ENCODE results near the gene PRUNE1. TPM values are rescaled to one million over a fixed set of nuclear protein-coding genes. Genes with fewer than 3 reads are reported as not detected.

Gene PRUNE1
- total RNA-seq, 2 experiments from 2014 or later, result 13.3 to 15.9 TPM

GRCh38 chr1:150997949-150998348, 10.3 kb upstream of the PRUNE1 start:
- no peak for DNase-seq
- intact Hi-C loops (cut with micrococcal nuclease), result loop anchor here (2.0 to 5.0 kb wide), 3 partner anchors 376 to 743 kb away; no protein-coding TSS in a partner anchor
- H3K36me3 Mint-ChIP-seq (ENCODE audit: low read depth), result peaks cover 7% of the 10 kb centered on the region
- H3K4me1 Mint-ChIP-seq (ENCODE audit: low read depth), result peaks cover 46% of the 10 kb centered on the region
- H3K9me3 Mint-ChIP-seq, result no peaks in the 10 kb centered on the region
- CTCF ChIA-PET, result interaction anchor here (0.6 to 10.8 kb wide), 5 partner anchors 8 to 193 kb away, joined by 3 to 171 read pairs (median 6); partner anchors contain the start of genes ANXA9, CERS2 and MINDY1
- H3K4me3 Mint-ChIP-seq, result no peak overlapping the region
- no peaks in the 10 kb centered on the region for H3K27me3 Mint-ChIP-seq (ENCODE audit: low read depth)
- no peak overlapping the region for H3K27ac Mint-ChIP-seq

GRCh38 chr1:150999051-150999674, 9.1 kb upstream of the PRUNE1 start:
- Mint-ChIP-seq H3K27ac (peak overlapping the region; percentile 18), H3K27me3 (ENCODE audit: low read depth) (no peaks in the 10 kb centered on the region), H3K9me3 (no peaks in the 10 kb centered on the region), H3K4me1 (ENCODE audit: low read depth) (peaks cover 53% of the 10 kb centered on the region), H3K36me3 (ENCODE audit: low read depth) (peaks cover 7% of the 10 kb centered on the region), H3K4me3 (no peak overlapping the region)
- peak; percentile 58 for DNase-seq
- intact Hi-C loops (cut with micrococcal nuclease), result loop anchor here (5.0 kb wide), 2 partner anchors 377 to 537 kb away; no protein-coding TSS in a partner anchor
- CTCF ChIA-PET, result interaction anchor here (0.6 to 10.8 kb wide), 7 partner anchors 11 to 156 kb away, joined by 3 to 171 read pairs (median 4); partner anchors contain the start of genes ANXA9 and CERS2

- Mint-ChIP-seq H3K36me3 (ENCODE audit: low read depth) (peaks cover 7% of the 10 kb centered on the region), H3K27ac (peak overlapping the region; percentile 9), H3K4me1 (ENCODE audit: low read depth) (peaks cover 56% of the 10 kb centered on the region), H3K27me3 (ENCODE audit: low read depth) (no peaks in the 10 kb centered on the region), H3K9me3 (no peaks in the 10 kb centered on the region), H3K4me3 (no peak overlapping the region)
- intact Hi-C loops (cut with micrococcal nuclease), result loop anchor here (5.0 to 10.0 kb wide), 4 partner anchors 155 to 635 kb away; partner anchors contain the start of gene RPRD2
- CTCF ChIA-PET, result interaction anchor here (0.6 to 10.8 kb wide), 6 partner anchors 11 to 156 kb away, joined by 3 to 171 read pairs (median 4); partner anchors contain the start of genes ANXA9 and CERS2
- no peak for DNase-seq
Observed at GRCh38 chr1:150999926-151000325, 8.3 kb upstream of the PRUNE1 start.

GRCh38 chr1:151000408-151000807, 7.8 kb upstream of the PRUNE1 start:
- Mint-ChIP-seq H3K4me1 (ENCODE audit: low read depth) (peaks cover 57% of the 10 kb centered on the region), H3K9me3 (no peaks in the 10 kb centered on the region), H3K27ac (peak overlapping the region; percentile 9), H3K36me3 (ENCODE audit: low read depth) (peaks cover 8% of the 10 kb centered on the region), H3K27me3 (ENCODE audit: low read depth) (no peaks in the 10 kb centered on the region), H3K4me3 (no peak overlapping the region)
- DNase-seq, result no peak
- intact Hi-C loops (cut with micrococcal nuclease), result loop anchor here (10.0 kb wide), 2 partner anchors 156 to 636 kb away; partner anchors contain the start of gene RPRD2
- CTCF ChIA-PET, result interaction anchor here (0.6 to 10.8 kb wide), 3 partner anchors 20 to 100 kb away, joined by 3 to 171 read pairs (median 3); partner anchors contain the start of genes ANXA9 and CERS2

- no peak for DNase-seq
- CTCF ChIA-PET, result interaction anchor here (0.9 to 10.8 kb wide), 3 partner anchors 21 to 746 kb away, joined by 3 to 171 read pairs (median 3); partner anchors contain the start of genes ANXA9 and CERS2
- Mint-ChIP-seq H3K36me3 (ENCODE audit: low read depth) (peaks cover 9% of the 10 kb centered on the region), H3K27ac (peak overlapping the region; percentile 56), H3K4me1 (ENCODE audit: low read depth) (peaks cover 53% of the 10 kb centered on the region), H3K9me3 (no peaks in the 10 kb centered on the region), H3K27me3 (ENCODE audit: low read depth) (no peaks in the 10 kb centered on the region), H3K4me3 (no peak overlapping the region)
- intact Hi-C loops (cut with micrococcal nuclease), result loop anchor here (2.0 to 10.0 kb wide), 3 partner anchors 157 to 637 kb away; partner anchors contain the start of genes ENSA and RPRD2
Observed at GRCh38 chr1:151001602-151002001, 6.6 kb upstream of the PRUNE1 start.

- intact Hi-C loops (cut with micrococcal nuclease), result loop anchor here (2.0 to 10.0 kb wide), 3 partner anchors 157 to 637 kb away; partner anchors contain the start of genes ENSA and RPRD2
- Mint-ChIP-seq H3K27me3 (ENCODE audit: low read depth) (no peaks in the 10 kb centered on the region), H3K4me1 (ENCODE audit: low read depth) (peaks cover 58% of the 10 kb centered on the region), H3K27ac (peak overlapping the region; percentile 56), H3K9me3 (no peaks in the 10 kb centered on the region), H3K36me3 (ENCODE audit: low read depth) (peaks cover 9% of the 10 kb centered on the region), H3K4me3 (no peak overlapping the region)
- CTCF ChIA-PET, result interaction anchor here (1.1 to 10.8 kb wide), 3 partner anchors 12 to 23 kb away, joined by 3 to 171 read pairs (median 3); partner anchors contain the start of genes ANXA9 and CERS2
- no peak for DNase-seq
Observed at GRCh38 chr1:151002051-151002450, 6.2 kb upstream of the PRUNE1 start.

GRCh38 chr1:151002611-151003010, 5.6 kb upstream of the PRUNE1 start:
- Mint-ChIP-seq H3K36me3 (ENCODE audit: low read depth) (peaks cover 9% of the 10 kb centered on the region), H3K4me3 (no peak overlapping the region), H3K4me1 (ENCODE audit: low read depth) (peaks cover 63% of the 10 kb centered on the region), H3K27ac (peak overlapping the region; percentile 89), H3K9me3 (no peaks in the 10 kb centered on the region), H3K27me3 (ENCODE audit: low read depth) (no peaks in the 10 kb centered on the region)
- CTCF ChIA-PET, result interaction anchor here (1.1 to 10.8 kb wide), 2 partner anchors 12 to 22 kb away, joined by 3 to 171 read pairs; partner anchors contain the start of genes ANXA9 and CERS2
- DNase-seq, result no peak
- intact Hi-C loops (cut with micrococcal nuclease), result loop anchor here (2.0 to 10.0 kb wide), 3 partner anchors 158 to 638 kb away; partner anchors contain the start of genes ENSA and RPRD2

- intact Hi-C loops (cut with micrococcal nuclease), result loop anchor here (2.0 to 10.0 kb wide), 3 partner anchors 158 to 638 kb away; partner anchors contain the start of genes ENSA and RPRD2
- H3K36me3 Mint-ChIP-seq (ENCODE audit: low read depth), result peaks cover 9% of the 10 kb centered on the region
- peak; percentile 31 for DNase-seq
- H3K27me3 Mint-ChIP-seq (ENCODE audit: low read depth), result no peaks in the 10 kb centered on the region
- no peaks in the 10 kb centered on the region for H3K9me3 Mint-ChIP-seq
- peaks cover 68% of the 10 kb centered on the region for H3K4me1 Mint-ChIP-seq (ENCODE audit: low read depth)
- CTCF ChIA-PET, result interaction anchor here (1.1 to 10.8 kb wide), 3 partner anchors 7 to 23 kb away, joined by 3 to 171 read pairs (median 54); partner anchors contain the start of genes ANXA9 and CERS2
- peak overlapping the region; percentile 39 for H3K4me3 Mint-ChIP-seq
- peak overlapping the region; percentile 89 for H3K27ac Mint-ChIP-seq
Observed at GRCh38 chr1:151003180-151003579, 5.1 kb upstream of the PRUNE1 start.

- intact Hi-C loops (cut with micrococcal nuclease), result loop anchor here (1.0 to 10.0 kb wide), 5 partner anchors 27 to 641 kb away; partner anchors contain the start of genes CTSS, GOLPH3L and RPRD2
- Mint-ChIP-seq H3K27me3 (ENCODE audit: low read depth) (no peaks in the 10 kb centered on the region), H3K36me3 (ENCODE audit: low read depth) (peaks cover 8% of the 10 kb centered on the region), H3K4me3 (peak overlapping the region; percentile 92), H3K9me3 (no peaks in the 10 kb centered on the region), H3K27ac (peak overlapping the region; percentile 99), H3K4me1 (ENCODE audit: low read depth) (peaks cover 67% of the 10 kb centered on the region)
- CTCF ChIA-PET, result interaction anchor here (0.5 to 4.7 kb wide), 17 partner anchors 10 to 388 kb away, joined by 3 to 54 read pairs (median 5); partner anchors contain the start of genes C1orf56 and CERS2
- DNase-seq, result peak; percentile 15
Observed at GRCh38 chr1:151005729-151006319, 2.4 kb upstream of the PRUNE1 start.

GRCh38 chr1:151006327-151007052, 1.8 kb upstream of the PRUNE1 start, which contains the start of gene MINDY1:
Gene MINDY1, minus strand, starts transcription at chr1:151006902. Its CDS starts 4,285 bp downstream, at chr1:151002617.
- Mint-ChIP-seq H3K27me3 (ENCODE audit: low read depth) (no peaks in the 10 kb centered on the region), H3K27ac (peak within 1 kb of the TSS; percentile 99), H3K4me3 (peak within 1 kb of the TSS; percentile 92), H3K36me3 (ENCODE audit: low read depth) (peaks cover 8% of the 10 kb centered on the region), H3K4me1 (ENCODE audit: low read depth) (peaks cover 66% of the 10 kb centered on the region), H3K9me3 (no peaks in the 10 kb centered on the region)
- DNase-seq, result peak; percentile 65
- intact Hi-C loops (cut with micrococcal nuclease), result loop anchor here (1.0 to 10.0 kb wide), 5 partner anchors 27 to 642 kb away; partner anchors contain the start of genes CTSS, GOLPH3L and RPRD2
- CTCF ChIA-PET, result interaction anchor here (0.5 to 4.7 kb wide), 21 partner anchors 11 to 444 kb away, joined by 3 to 54 read pairs (median 4); partner anchors contain the start of genes C1orf56 and CERS2

- Mint-ChIP-seq H3K4me1 (ENCODE audit: low read depth) (peaks cover 61% of the 10 kb centered on the region), H3K27ac (peak overlapping the region; percentile 99), H3K9me3 (no peaks in the 10 kb centered on the region), H3K4me3 (peak overlapping the region; percentile 92), H3K27me3 (ENCODE audit: low read depth) (no peaks in the 10 kb centered on the region), H3K36me3 (ENCODE audit: low read depth) (peaks cover 2% of the 10 kb centered on the region)
- intact Hi-C loops (cut with micrococcal nuclease), result loop anchor here (1.0 to 10.0 kb wide), 10 partner anchors 41 to 643 kb away; partner anchors contain the start of genes CTSS, GABPB2, GOLPH3L and PI4KB
- no peak for DNase-seq
- CTCF ChIA-PET, result interaction anchor here (4.7 kb wide), 1 partner anchor 12 kb away, joined by 54 read pairs; no protein-coding TSS in a partner anchor
Observed at GRCh38 chr1:151007853-151008243, 401 bp upstream of the PRUNE1 start.
